OCI-LY7 (cell line): ENCODE data around the gene PRPF38B.

ENCODE experiments used
- EZH2phosphoT487 ChIP-seq: fragments of 200-600 bp; sonication (generic); IDR thresholded peaks from 2 replicates; pipeline ENCODE4 v1.6.1; 2018; ENCODE audit warnings: low read depth, borderline replicate concordance, mild to moderate bottlenecking, mixed run types, antibody characterized with exemption, low read length, moderate library complexity, mixed read lengths
- TF ChIP-seq, protein P1 (sequence below): fragments of 200-600 bp; sonication (generic); conservative IDR thresholded peaks from 2 replicates; pipeline ENCODE4 v1.5.1; 2014; ENCODE audit warnings: mild to moderate bottlenecking, antibody characterized with exemption, low read length, moderate library complexity, mixed read lengths

GRCh38 chr1:108747171-108747850 lies 55.2 kb downstream of the PRPF38B start:
- TF ChIP-seq, protein P1, sequence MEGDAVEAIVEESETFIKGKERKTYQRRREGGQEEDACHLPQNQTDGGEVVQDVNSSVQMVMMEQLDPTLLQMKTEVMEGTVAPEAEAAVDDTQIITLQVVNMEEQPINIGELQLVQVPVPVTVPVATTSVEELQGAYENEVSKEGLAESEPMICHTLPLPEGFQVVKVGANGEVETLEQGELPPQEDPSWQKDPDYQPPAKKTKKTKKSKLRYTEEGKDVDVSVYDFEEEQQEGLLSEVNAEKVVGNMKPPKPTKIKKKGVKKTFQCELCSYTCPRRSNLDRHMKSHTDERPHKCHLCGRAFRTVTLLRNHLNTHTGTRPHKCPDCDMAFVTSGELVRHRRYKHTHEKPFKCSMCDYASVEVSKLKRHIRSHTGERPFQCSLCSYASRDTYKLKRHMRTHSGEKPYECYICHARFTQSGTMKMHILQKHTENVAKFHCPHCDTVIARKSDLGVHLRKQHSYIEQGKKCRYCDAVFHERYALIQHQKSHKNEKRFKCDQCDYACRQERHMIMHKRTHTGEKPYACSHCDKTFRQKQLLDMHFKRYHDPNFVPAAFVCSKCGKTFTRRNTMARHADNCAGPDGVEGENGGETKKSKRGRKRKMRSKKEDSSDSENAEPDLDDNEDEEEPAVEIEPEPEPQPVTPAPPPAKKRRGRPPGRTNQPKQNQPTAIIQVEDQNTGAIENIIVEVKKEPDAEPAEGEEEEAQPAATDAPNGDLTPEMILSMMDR = no peak
- no peak for TF ChIP-seq EZH2phosphoT487
